GM12878 (cell line): ENCODE data around the gene SLC22A31. TPM values are rescaled to one million over a fixed set of nuclear protein-coding genes. Genes with fewer than 3 reads are reported as not detected.

Experiments used
- BCL11A ChIP-seq: IDR thresholded peaks from 2 replicates; pipeline ENCODE4 v1.6.1; 2011; ENCODE audit warnings: low read depth, low read length
- CEBPB ChIP-seq, 2 experiments: fragments of 150-350 bp in 1 of 2; IDR thresholded peaks; 2 replicates each; pipeline ENCODE4 v1.6.1; 2012 to 2014; ENCODE audit warnings: low read depth in 2 of 2, low read length in 2 of 2, borderline replicate concordance in 1 of 2, inconsistent platforms in 1 of 2
- CUX1 ChIP-seq: IDR thresholded peaks from 2 replicates; pipeline ENCODE4 v1.6.1; 2012; ENCODE audit warnings: improper control_type of control experiment, low read depth, low read length; ENCODE audit not compliant: insufficient replicate concordance
- EZH2 ChIP-seq: IDR thresholded peaks from 2 replicates; pipeline ENCODE4 v1.6.1; 2012; ENCODE audit warnings: low read depth, mild to moderate bottlenecking, control low read depth, inconsistent platforms, low read length, borderline replicate concordance; ENCODE audit not compliant: control insufficient read depth
- HDAC6 ChIP-seq: fragments of 200-600 bp; sonication (generic); IDR thresholded peaks from one replicate; pipeline ENCODE4 v1.8.0; 2017; ENCODE audit warnings: antibody characterized with exemption; ENCODE audit not compliant: unreplicated experiment
- KDM1A ChIP-seq: fragments of 200-600 bp; sonication (generic); IDR thresholded peaks from 2 replicates; pipeline ENCODE4 v1.6.1; 2016; ENCODE audit warnings: borderline replicate concordance
- MLLT1 ChIP-seq: fragments of 450-650 bp; IDR thresholded peaks from 2 replicates; pipeline ENCODE4 v1.6.1; 2016; ENCODE audit warnings: mild to moderate bottlenecking
- MXI1 ChIP-seq: fragments of 150-350 bp; IDR thresholded peaks from 2 replicates; pipeline ENCODE4 v1.6.1; 2011; ENCODE audit warnings: low read depth, mild to moderate bottlenecking, inconsistent platforms, low read length, improper control_type of control experiment
- NFXL1 ChIP-seq: fragments of 450-650 bp; IDR thresholded peaks from 2 replicates; pipeline ENCODE4 v1.6.1; 2017; ENCODE audit warnings: antibody characterized with exemption, mild to moderate bottlenecking, borderline replicate concordance
- PKNOX1 ChIP-seq: fragments of 450-650 bp; IDR thresholded peaks from 2 replicates; pipeline ENCODE4 v1.6.1; 2016; ENCODE audit warnings: mild to moderate bottlenecking
- RUNX3 ChIP-seq: IDR thresholded peaks from 2 replicates; pipeline ENCODE4 v1.6.1; 2012; ENCODE audit warnings: low read length, inconsistent platforms
- SPI1 ChIP-seq: IDR thresholded peaks from 2 replicates; pipeline ENCODE4 v1.6.1; 2011; ENCODE audit warnings: low read depth, mild to moderate bottlenecking, low read length, moderate library complexity, borderline replicate concordance; ENCODE audit not compliant: insufficient read depth
- STAT1 ChIP-seq: fragments of 450-650 bp; conservative IDR thresholded peaks from 2 replicates; pipeline ENCODE4 v1.6.1; 2014; ENCODE audit warnings: antibody characterized with exemption, mild to moderate bottlenecking
- TAF1 ChIP-seq: IDR thresholded peaks from 2 replicates; pipeline ENCODE4 v1.6.1; 2011; ENCODE audit warnings: mild to moderate bottlenecking, low read depth, low read length, borderline replicate concordance
- TARDBP ChIP-seq: IDR thresholded peaks from 2 replicates; pipeline ENCODE4 v1.6.1; 2016; ENCODE audit warnings: borderline replicate concordance
- TBL1XR1 ChIP-seq: IDR thresholded peaks from 2 replicates; pipeline ENCODE4 v1.6.1; 2012; ENCODE audit warnings: low read depth, low read length, improper control_type of control experiment
- USF1 ChIP-seq: IDR thresholded peaks from 2 replicates; pipeline ENCODE4 v1.6.1; 2011; ENCODE audit warnings: borderline replicate concordance, low read depth, mild to moderate bottlenecking, moderate library complexity, mixed read lengths, low read length; ENCODE audit not compliant: insufficient read depth; ENCODE audit errors: extremely low read length
- ZNF207 ChIP-seq: fragments of 450-650 bp; IDR thresholded peaks from 2 replicates; pipeline ENCODE4 v1.6.1; 2014; ENCODE audit warnings: antibody characterized with exemption, mild to moderate bottlenecking, borderline replicate concordance
- ZNF384 ChIP-seq: IDR thresholded peaks from 2 replicates; pipeline ENCODE4 v1.6.1; 2012; ENCODE audit warnings: low read depth, mild to moderate bottlenecking, low read length, improper control_type of control experiment, borderline replicate concordance
- ZSCAN29 ChIP-seq: fragments of 450-650 bp; IDR thresholded peaks from 2 replicates; pipeline ENCODE4 v1.6.1; 2017; ENCODE audit warnings: mild to moderate bottlenecking, moderate library complexity
- polyA plus RNA-seq, 11 experiments: library from polyadenylated mRNA; depleted of rRNA in 4 of 11; unstranded in 6 of 11; stranded (reverse) in 5 of 11; fragments of >200 nt; fragmentation: Nextera tagmentation in 4 of 11; fragmentation: Illumina TruSeq in 1 of 11; extraction: Ambion mirVana in 4 of 11; extraction: Trizol in 1 of 11; gene quantifications; 1 replicate in 1 of 11; 2 replicates in 10 of 11; pipeline versions ENCODE4 v1.2.1 to v1.2.3, GENCODE V29; 2011 to 2016; ENCODE audit warnings: inconsistent platforms in 2 of 11, missing spikeins in 2 of 11, low read depth in 1 of 11
- total RNA-seq, 4 experiments: library from RNA; depleted of rRNA in 3 of 4; stranded (reverse); fragments of >200 nt in 3 of 4; fragmentation: Illumina TruSeq in 1 of 4; extraction: Trizol in 1 of 4; gene quantifications; 2 replicates each; pipeline versions ENCODE4 v1.2.1 to v1.2.3, GENCODE V29; 2013 to 2021

SLC22A31 gene
- total and polyA plus RNA-seq, 10 of the 15 experiments (the other 5 are each of a cell fraction or from before 2014, with no cell fraction given), result 0.13 to 0.24 (median 0.23) TPM; not detected in 7

GRCh38 chr16:89217388-89218191, 17.3 kb upstream of the SLC22A31 start, which contains the start of gene ZNF778 (continued):
- TF ChIP-seq EZH2, result no peak
- TF ChIP-seq CUX1, result no peak
- TF ChIP-seq RUNX3, result no peak; the same call in 1 of the 2 replicates
- 0 out of 2 replicates have a peak, but pooled peaks have one; percentile 5 for TF ChIP-seq SPI1
- no peak for TF ChIP-seq USF1
- peak; percentile 79; the same call in 1 of the 2 replicates for TF ChIP-seq TAF1
- no peak for TF ChIP-seq BCL11A
- no peak for TF ChIP-seq HDAC6
- TF ChIP-seq KDM1A, result no peak
- TF ChIP-seq MXI1, result peak; percentile 86
- peak; percentile 70 for TF ChIP-seq MLLT1
- no peak for TF ChIP-seq ZNF384
- TF ChIP-seq ZNF207, result peak; percentile 57
- no peak for TF ChIP-seq NFXL1
- no peak for TF ChIP-seq ZSCAN29
- TF ChIP-seq TARDBP, result no peak
- TF ChIP-seq STAT1, result no peak
- no peak for TF ChIP-seq CEBPB (IDR thresholded peaks at IDR 0.05; ENCODE audit: borderline replicate concordance in 1 of 2, low read depth in 2 of 2, low read length in 2 of 2)
- no peak for TF ChIP-seq PKNOX1
- no peak for TF ChIP-seq TBL1XR1
